NCI-H345 (cell line): Measurements from ENCODE around the gene ALDH16A1.

Source experiments
- DNase-seq: peaks from one replicate; lab custom pipeline; 2025; lab: John Stamatoyannopoulos, UW

The ALDH16A1 gene

GRCh38 chr19:49515767-49516166 is 62.7 kb downstream of the ALDH16A1 start:
- no peak for DNase-seq

GRCh38 chr19:49518033-49518432 is 65.0 kb downstream of the ALDH16A1 start:
- no peak for DNase-seq
